ENCODE data around the gene ACSM3. TPM values are rescaled to one million over a fixed set of nuclear protein-coding genes. Genes with fewer than 3 reads are reported as not detected.

Gene ACSM3
- total RNA-seq, 2 experiments from 2014 or later: 13.8 to 17.4 TPM

GRCh38 chr16:20839504-20839903, 75.7 kb downstream of the ACSM3 start:
- Mint-ChIP-seq H3K27me3 (no peaks in the 10 kb centered on the region), H3K4me1 (ENCODE audit: low read depth) (peaks cover 13% of the 10 kb centered on the region), H3K4me3 (no peak overlapping the region), H3K9me3 (peaks cover 17% of the 10 kb centered on the region), H3K27ac (no peak overlapping the region), H3K36me3 (peaks cover 51% of the 10 kb centered on the region)
- intact Hi-C loops (cut with micrococcal nuclease): no loop called here
- ChIA-PET POLR2A (no interaction called here), CTCF (no interaction called here)
- no peak for DNase-seq

- no peaks in the 10 kb centered on the region for H3K9me3 Mint-ChIP-seq
- no peak for DNase-seq
- H3K36me3 Mint-ChIP-seq: peaks cover 15% of the 10 kb centered on the region
- H3K27ac Mint-ChIP-seq: peak overlapping the region; percentile 30
- H3K4me1 Mint-ChIP-seq (ENCODE audit: low read depth): peaks cover 22% of the 10 kb centered on the region
- H3K27me3 Mint-ChIP-seq: no peaks in the 10 kb centered on the region
- CTCF ChIA-PET: interaction anchor here (3.0 kb wide), 1 partner anchor 241 kb away, joined by 10 read pairs; no protein-coding TSS in a partner anchor
- H3K4me3 Mint-ChIP-seq: no peak overlapping the region
- POLR2A ChIA-PET: no interaction called here
- intact Hi-C loops (cut with micrococcal nuclease): no loop called here
Observed at GRCh38 chr16:20844054-20844453, 80.2 kb downstream of the ACSM3 start.

- Mint-ChIP-seq H3K27ac (peak overlapping the region; percentile 29), H3K27me3 (no peaks in the 10 kb centered on the region), H3K4me3 (no peak overlapping the region), H3K4me1 (ENCODE audit: low read depth) (peaks cover 22% of the 10 kb centered on the region), H3K36me3 (peaks cover 14% of the 10 kb centered on the region), H3K9me3 (no peaks in the 10 kb centered on the region)
- peak; percentile 34 for DNase-seq
- CTCF ChIA-PET: interaction anchor here (1.0 to 3.0 kb wide), 2 partner anchors 237 to 240 kb away, joined by 3 to 10 read pairs; no protein-coding TSS in a partner anchor
- POLR2A ChIA-PET: interaction anchor here (1.6 kb wide), 1 partner anchor 30 kb away, joined by 3 read pairs; no protein-coding TSS in a partner anchor
- intact Hi-C loops (cut with micrococcal nuclease): no loop called here
Observed at GRCh38 chr16:20844588-20844987, 80.8 kb downstream of the ACSM3 start.

GRCh38 chr16:20846030-20846429, 82.2 kb downstream of the ACSM3 start:
- Mint-ChIP-seq H3K27me3 (no peaks in the 10 kb centered on the region), H3K36me3 (peaks cover 9% of the 10 kb centered on the region), H3K4me1 (ENCODE audit: low read depth) (peaks cover 27% of the 10 kb centered on the region), H3K27ac (no peak overlapping the region), H3K4me3 (no peak overlapping the region), H3K9me3 (no peaks in the 10 kb centered on the region)
- ChIA-PET CTCF (interaction anchor here (0.8 to 6.5 kb wide), 4 partner anchors 16 to 256 kb away, joined by 3 to 67 read pairs (median 6); no protein-coding TSS in a partner anchor), POLR2A (interaction anchor here (1.6 kb wide), 1 partner anchor 29 kb away, joined by 3 read pairs; no protein-coding TSS in a partner anchor)
- no peak for DNase-seq
- intact Hi-C loops (cut with micrococcal nuclease): loop anchor here (5.0 kb wide), 1 partner anchor 39 kb away; the partner anchor contains the start of genes ERI2 and REXO5

DNA sequence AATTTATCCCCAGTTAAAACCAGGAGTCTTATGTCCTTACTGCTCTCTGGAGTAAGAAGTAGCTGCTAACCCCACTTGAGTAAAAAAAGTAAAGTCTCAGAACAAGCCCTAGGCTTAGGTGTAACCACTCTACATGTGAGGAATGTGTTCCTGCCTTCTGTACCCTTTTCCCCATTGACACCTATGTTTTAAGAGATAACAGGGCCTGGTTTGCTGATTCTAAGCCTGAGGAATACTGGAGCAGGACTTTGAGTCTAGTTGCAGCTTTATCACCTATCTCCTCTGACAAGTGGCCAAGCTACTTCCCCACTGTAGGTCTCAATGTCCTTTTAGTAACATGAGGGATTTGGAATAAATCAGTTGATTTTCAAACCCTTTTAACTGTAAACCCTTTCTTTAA, 82.7 kb downstream of the ACSM3 start:
- peaks cover 27% of the 10 kb centered on the region for H3K4me1 Mint-ChIP-seq (ENCODE audit: low read depth)
- no peak overlapping the region for H3K4me3 Mint-ChIP-seq
- CTCF ChIA-PET: interaction anchor here (0.8 to 6.5 kb wide), 3 partner anchors 17 to 255 kb away, joined by 3 to 67 read pairs (median 3); no protein-coding TSS in a partner anchor
- POLR2A ChIA-PET: no interaction called here
- no peaks in the 10 kb centered on the region for H3K27me3 Mint-ChIP-seq
- no peak for DNase-seq
- intact Hi-C loops (cut with micrococcal nuclease): loop anchor here (5.0 kb wide), 1 partner anchor 39 kb away; the partner anchor contains the start of genes ERI2 and REXO5
- no peaks in the 10 kb centered on the region for H3K9me3 Mint-ChIP-seq
- no peak overlapping the region for H3K27ac Mint-ChIP-seq
- H3K36me3 Mint-ChIP-seq: peaks cover 7% of the 10 kb centered on the region

Other genes starting within 250 kb of the ACSM3 start
- gene ACSM2B, start 187.6 kb upstream of the ACSM3 start, total RNA-seq: not detected
- not detected for gene ACSM1, start 66.3 kb upstream of the ACSM3 start, total RNA-seq
- 10 to 100 TPM; 42.7 to 43.1 TPM for gene THUMPD1, start 22.2 kb upstream of the ACSM3 start, total RNA-seq
- gene ERI2, start 42.5 kb downstream of the ACSM3 start, total RNA-seq: 10 to 100 TPM; 19.8 to 25.0 TPM
- 10 to 100 TPM; 24.3 to 25.7 TPM for gene REXO5, start 42.5 kb downstream of the ACSM3 start, total RNA-seq
- 1 to 10 TPM; 5.9 TPM for gene DCUN1D3, start 136.3 kb downstream of the ACSM3 start, total RNA-seq
- gene LYRM1, start 136.8 kb downstream of the ACSM3 start, total RNA-seq: 10 to 100 TPM; 26.5 to 28.0 TPM